Measurements from ENCODE around the gene FAM120B.

GRCh38 chr6:170288852-170289179 is 17.7 kb upstream of the FAM120B start:
- TF ChIP-seq CTCF (IDR thresholded peaks at IDR 0.05; ENCODE audit: insufficient read depth, low read length) = no peak
- TF ChIP-seq POLR2AphosphoS5 (IDR thresholded peaks at IDR 0.05; ENCODE audit: low read depth) = no peak

Measured in HL-60 (cell line).